NT2/D1 (cell line): Measurements from ENCODE around the gene COL1A1.
A peak's percentile ranks its signal among the peaks of the same experiment; 100 is the strongest.

Experiments
- DNase-seq: peaks from one replicate; pipeline ENCODE4 v3.0.0-alpha.2; 2011; ENCODE audit warnings: low read depth, low spot score
- H3K27me3 ChIP-seq: 2 replicates; pipeline ENCODE4 v1.6.0; 2011; ENCODE audit warnings: mild to moderate bottlenecking; ENCODE audit not compliant: insufficient read length, insufficient read depth
- H3K36me3 ChIP-seq: 2 replicates; pipeline ENCODE4 v1.6.1; 2011; ENCODE audit warnings: mild to moderate bottlenecking, low read length, mixed read lengths; ENCODE audit not compliant: insufficient read depth, insufficient read length
- H3K4me1 ChIP-seq: 2 replicates; pipeline ENCODE4 v1.5.1; 2011; ENCODE audit not compliant: insufficient read depth, insufficient read length
- H3K4me3 ChIP-seq: 2 replicates; pipeline ENCODE4 v1.5.1; 2011; ENCODE audit warnings: low read depth; ENCODE audit not compliant: insufficient read length
- H3K9ac ChIP-seq: 2 replicates; pipeline ENCODE4 v1.6.0; 2011; ENCODE audit warnings: low read depth; ENCODE audit not compliant: insufficient read length
- H3K9me3 ChIP-seq: 2 replicates; pipeline ENCODE4 v1.5.1; 2011; ENCODE audit warnings: mild to moderate bottlenecking, low read length; ENCODE audit not compliant: insufficient read depth
- SUZ12 ChIP-seq: IDR thresholded peaks from 2 replicates; pipeline ENCODE4 v1.6.1; 2011; ENCODE audit not compliant: insufficient read length, insufficient read depth; ENCODE audit errors: extremely low read depth
- YY1 ChIP-seq: IDR thresholded peaks from 2 replicates; pipeline ENCODE4 v1.6.1; 2011; ENCODE audit not compliant: insufficient read length, insufficient read depth
- ZNF274 ChIP-seq: IDR thresholded peaks from 2 replicates; pipeline ENCODE4 v1.6.1; 2011; ENCODE audit warnings: mild to moderate bottlenecking, low read depth, low read length

Gene COL1A1

GRCh38 chr17:50187751-50188530, 13.5 kb downstream of the COL1A1 start:
- DNase-seq = no peak
- no peaks in the 10 kb centered on the region for H3K9me3 ChIP-seq
- TF ChIP-seq ZNF274 (no peak), SUZ12 (no peak), YY1 (no peak)
- peaks cover 89% of the 10 kb centered on the region for H3K36me3 ChIP-seq
- no peaks in the 10 kb centered on the region for H3K27me3 ChIP-seq
- H3K4me1 ChIP-seq = peaks cover 13% of the 10 kb centered on the region
- H3K9ac ChIP-seq = no peak overlapping the region
- no peak overlapping the region for H3K4me3 ChIP-seq

DNA sequence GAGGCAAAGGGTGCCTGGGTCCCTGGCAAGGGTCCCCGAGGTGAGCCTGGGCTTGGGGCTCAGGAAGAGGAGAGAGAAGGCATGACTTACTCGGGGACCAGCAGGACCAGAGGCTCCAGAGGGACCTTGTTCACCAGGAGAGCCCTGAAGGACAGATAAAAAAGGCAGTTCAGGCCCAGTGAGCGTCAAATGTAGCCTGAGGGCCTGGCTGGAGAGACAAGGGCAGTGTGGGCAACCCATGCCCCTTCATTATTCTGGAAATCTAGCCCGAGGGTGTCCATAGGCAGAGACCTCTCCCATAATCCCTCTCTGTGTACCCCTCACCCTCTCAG, 14.1 kb downstream of the COL1A1 start:
- H3K4me1 ChIP-seq = peaks cover 13% of the 10 kb centered on the region
- no peak for TF ChIP-seq YY1
- no peak for TF ChIP-seq SUZ12
- no peak for TF ChIP-seq ZNF274
- no peak overlapping the region for H3K4me3 ChIP-seq
- H3K9ac ChIP-seq = no peak overlapping the region
- DNase-seq = no peak
- H3K36me3 ChIP-seq = peaks cover 86% of the 10 kb centered on the region
- H3K9me3 ChIP-seq = no peaks in the 10 kb centered on the region
- H3K27me3 ChIP-seq = no peaks in the 10 kb centered on the region

DNA sequence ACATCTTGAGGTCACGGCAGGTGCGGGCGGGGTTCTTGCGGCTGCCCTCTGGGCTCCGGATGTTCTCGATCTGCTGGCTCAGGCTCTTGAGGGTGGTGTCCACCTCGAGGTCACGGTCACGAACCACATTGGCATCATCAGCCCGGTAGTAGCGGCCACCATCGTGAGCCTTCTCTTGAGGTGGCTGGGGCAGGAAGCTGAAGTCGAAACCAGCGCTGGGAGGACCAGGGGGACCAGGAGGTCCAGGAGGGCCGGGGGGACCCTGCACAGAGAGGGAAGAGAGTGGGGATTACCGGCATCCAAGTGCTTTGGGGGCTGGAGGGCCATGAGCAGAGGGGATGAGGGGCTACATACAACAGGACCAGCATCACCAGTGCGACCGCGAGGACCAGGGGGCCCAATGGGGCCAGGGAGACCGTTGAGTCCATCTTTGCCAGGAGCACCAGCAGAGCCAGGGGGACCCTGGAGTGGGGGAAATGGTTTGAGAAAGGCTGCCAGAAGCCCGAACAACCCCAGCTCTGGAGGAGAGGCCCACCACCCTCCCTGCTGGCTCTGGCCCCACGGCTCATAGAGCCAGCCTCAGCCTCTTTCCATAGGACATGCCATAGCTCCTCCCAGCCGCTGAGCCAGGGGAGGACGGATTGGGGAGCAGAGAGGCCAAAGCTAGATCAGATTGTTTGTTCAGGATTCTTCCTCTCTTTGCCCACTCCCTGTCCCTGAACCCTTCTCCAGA, 14.6 kb downstream of the COL1A1 start:
- H3K27me3 ChIP-seq = no peaks in the 10 kb centered on the region
- peaks cover 13% of the 10 kb centered on the region for H3K4me1 ChIP-seq
- DNase-seq = no peak
- no peaks in the 10 kb centered on the region for H3K9me3 ChIP-seq
- peaks cover 81% of the 10 kb centered on the region for H3K36me3 ChIP-seq
- no peak overlapping the region for H3K4me3 ChIP-seq
- H3K9ac ChIP-seq = no peak overlapping the region
- no peak for TF ChIP-seq ZNF274
- no peak for TF ChIP-seq SUZ12
- TF ChIP-seq YY1 = no peak

DNA sequence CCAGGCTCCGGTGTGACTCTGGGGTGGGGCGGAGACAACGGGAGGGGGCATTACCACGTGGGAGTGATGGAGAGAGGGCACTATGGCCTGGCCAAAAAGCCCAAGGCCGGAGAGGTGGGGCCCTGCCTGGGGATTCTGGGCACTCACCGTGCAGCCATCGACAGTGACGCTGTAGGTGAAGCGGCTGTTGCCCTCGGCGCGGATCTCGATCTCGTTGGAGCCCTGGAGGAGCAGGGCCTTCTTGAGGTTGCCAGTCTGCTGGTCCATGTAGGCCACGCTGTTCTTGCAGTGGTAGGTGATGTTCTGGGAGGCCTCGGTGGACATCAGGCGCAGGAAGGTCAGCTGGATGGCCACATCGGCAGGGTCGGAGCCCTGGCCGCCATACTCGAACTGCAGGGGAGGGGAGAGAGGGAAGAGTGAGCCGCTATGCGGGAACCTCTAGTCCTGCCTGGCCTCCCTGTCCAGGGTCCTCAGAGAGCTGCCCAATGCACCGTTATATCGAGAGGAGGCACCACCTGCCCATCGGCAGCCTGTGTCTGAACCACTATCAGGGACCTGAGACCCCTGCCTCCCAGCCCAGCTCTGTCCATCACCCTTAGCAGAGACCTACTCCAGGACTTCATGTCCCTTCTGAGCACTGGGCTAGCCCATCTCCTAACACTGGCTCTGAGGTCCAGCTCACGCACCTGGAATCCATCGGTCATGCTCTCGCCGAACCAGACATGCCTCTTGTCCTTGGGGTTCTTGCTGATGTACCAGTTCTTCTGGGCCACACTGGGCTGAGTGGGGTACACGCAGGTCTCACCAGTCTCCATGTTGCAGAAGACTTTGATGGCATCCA, 15.6 kb downstream of the COL1A1 start:
- Histone ChIP-seq H3K4me3 (no peak overlapping the region), H3K9me3 (no peaks in the 10 kb centered on the region), H3K36me3 (peaks cover 73% of the 10 kb centered on the region), H3K4me1 (peaks cover 18% of the 10 kb centered on the region), H3K9ac (no peak overlapping the region), H3K27me3 (no peaks in the 10 kb centered on the region)
- TF ChIP-seq SUZ12 = no peak
- no peak for TF ChIP-seq ZNF274
- no peak for TF ChIP-seq YY1
- DNase-seq = no peak

GRCh38 chr17:50184611-50185398, 16.6 kb downstream of the COL1A1 start:
- H3K4me1 ChIP-seq = peaks cover 18% of the 10 kb centered on the region
- no peaks in the 10 kb centered on the region for H3K9me3 ChIP-seq
- H3K36me3 ChIP-seq = peaks cover 63% of the 10 kb centered on the region
- no peak overlapping the region for H3K4me3 ChIP-seq
- DNase-seq = no peak
- no peak overlapping the region for H3K9ac ChIP-seq
- H3K27me3 ChIP-seq = no peaks in the 10 kb centered on the region
- no peak for TF ChIP-seq YY1
- TF ChIP-seq SUZ12 = no peak
- no peak for TF ChIP-seq ZNF274

GRCh38 chr17:50184064-50184463, 17.4 kb downstream of the COL1A1 start:
- no peak for TF ChIP-seq YY1
- no peaks in the 10 kb centered on the region for H3K27me3 ChIP-seq
- peaks cover 18% of the 10 kb centered on the region for H3K4me1 ChIP-seq
- no peak overlapping the region for H3K9ac ChIP-seq
- peaks cover 55% of the 10 kb centered on the region for H3K36me3 ChIP-seq
- peak; percentile 11 for DNase-seq
- no peak overlapping the region for H3K4me3 ChIP-seq
- no peaks in the 10 kb centered on the region for H3K9me3 ChIP-seq
